A549 (cell line): Measurements from ENCODE around the gene ANKS1B. TPM values are rescaled to one million over a fixed set of nuclear protein-coding genes. Genes with fewer than 3 reads are reported as not detected.

ENCODE experiments used
- ATAC-seq, 2 experiments: fragments of 200-7000 bp in 1 of 2; fragments of >200 bp in 1 of 2; cut with Nextera tagmentation in 1 of 2; cut with Tn5 transposase in 1 of 2; 3 replicates each; pipeline versions ENCODE4 v1.8.0 to v1.9.1; 2018 to 2020; ENCODE audit warnings: mild to moderate bottlenecking in 1 of 2, moderate library complexity in 1 of 2
- CTCF ChIA-PET: fragments of 300-600 bp; sonication (Branson Sonifier 250); formaldehyde crosslinking; extraction: SDS; loops from one replicate; lab custom pipeline; 2021; ENCODE audit warnings: antibody characterized with exemption, inconsistent platforms; lab: Yijun Ruan, JAX
- POLR2A ChIA-PET: fragments of 350-600 bp; formaldehyde crosslinking; extraction: SDS; loops from one replicate; lab custom pipeline; 2021; ENCODE audit warnings: antibody characterized with exemption, inconsistent platforms; lab: Yijun Ruan, JAX
- DNase-seq, 2 experiments: peaks; one replicate each; pipeline versions ENCODE4 v3.0.0 to v3.0.0-alpha.2; 2011 to 2016; ENCODE audit warnings: low read depth in 1 of 2, low spot score in 1 of 2
- FAIRE-seq: peaks from 2 replicates; lab custom pipeline; 2011; peaks lifted over from hg19 to GRCh38; lab: Jason Lieb, UNC
- H3K27ac ChIP-seq, 2 experiments: fragments of >200 bp; sonication (Bioruptor Twin); formaldehyde crosslinking; 3 replicates each; pipeline ENCODE4 v1.5.1; 2016 to 2017
- H3K4me1 ChIP-seq: fragments of >200 bp; sonication (Bioruptor Twin); formaldehyde crosslinking; 3 replicates; pipeline ENCODE4 v1.6.1; 2016
- H3K4me2 ChIP-seq: fragments of >200 bp; sonication (Bioruptor Twin); formaldehyde crosslinking; 3 replicates; pipeline ENCODE4 v1.6.1; 2016
- H3K4me3 ChIP-seq: fragments of >200 bp; sonication (Bioruptor Twin); formaldehyde crosslinking; 3 replicates; pipeline ENCODE4 v1.5.1; 2016
- H3K9me3 ChIP-seq: fragments of >200 bp; sonication (Bioruptor Twin); formaldehyde crosslinking; 3 replicates; pipeline ENCODE4 v1.6.1; 2016
- BCL3 ChIP-seq: fragments of >200 bp; sonication (Bioruptor Twin); formaldehyde crosslinking; IDR thresholded peaks from 3 replicates; pipeline ENCODE4 v1.6.1; 2016
- BHLHE40 ChIP-seq: IDR thresholded peaks from 2 replicates; pipeline ENCODE4 v1.6.1; 2012; ENCODE audit warnings: low read depth, low read length, inconsistent platforms
- CBX2 ChIP-seq: fragments of 200-600 bp; sonication (generic); IDR thresholded peaks from 2 replicates; pipeline ENCODE4 v1.6.1; 2016; ENCODE audit warnings: low read depth, mild to moderate bottlenecking, borderline replicate concordance
- CEBPB ChIP-seq, 2 experiments: fragments of >200 bp in 1 of 2; sonication (Bioruptor Twin) in 1 of 2; formaldehyde crosslinking in 1 of 2; IDR thresholded peaks; 2 replicates each; pipeline ENCODE4 v1.6.1; 2012 to 2016
- CHD4 ChIP-seq: fragments of 200-600 bp; sonication (generic); IDR thresholded peaks from 2 replicates; pipeline ENCODE4 v1.6.1; 2016; ENCODE audit warnings: antibody characterized with exemption, mild to moderate bottlenecking, borderline replicate concordance
- CTCF ChIP-seq: fragments of >200 bp; sonication (Bioruptor Twin); formaldehyde crosslinking; IDR thresholded peaks from 3 replicates; pipeline ENCODE4 v1.5.1; 2016
- E2F6 ChIP-seq: IDR thresholded peaks from 2 replicates; pipeline ENCODE4 v1.6.1; 2012; ENCODE audit warnings: low read depth, borderline replicate concordance
- EHF ChIP-seq: fragments of 250-450 bp; sonication (Bioruptor Pico); IDR thresholded peaks from 2 replicates; pipeline ENCODE4 v1.5.0; 2020; ENCODE audit warnings: mild to moderate bottlenecking
- EHMT2 ChIP-seq: fragments of 200-600 bp; sonication (generic); IDR thresholded peaks from 2 replicates; pipeline ENCODE4 v1.6.1; 2016; ENCODE audit warnings: antibody characterized with exemption, low read depth, mild to moderate bottlenecking, moderate library complexity
- ELK1 ChIP-seq: fragments of 150-350 bp; IDR thresholded peaks from 2 replicates; pipeline ENCODE4 v1.6.1; 2014; ENCODE audit warnings: low read depth, mild to moderate bottlenecking, low read length
- EP300 ChIP-seq, 2 experiments: fragments of >200 bp; sonication (Bioruptor Twin); formaldehyde crosslinking; IDR thresholded peaks; 2 replicates in 1 of 2; 3 replicates in 1 of 2; pipeline ENCODE4 v1.6.1; 2016 to 2017
- ESRRA ChIP-seq: fragments of 150-350 bp; IDR thresholded peaks from 2 replicates; pipeline ENCODE4 v1.6.1; 2014; ENCODE audit warnings: mild to moderate bottlenecking, low read length, borderline replicate concordance
- FOSB ChIP-seq: fragments of 250-450 bp; sonication (Bioruptor Pico); IDR thresholded peaks from 2 replicates; pipeline ENCODE4 v1.5.0; 2020; ENCODE audit warnings: mild to moderate bottlenecking, moderate library complexity
- GATA3 ChIP-seq: IDR thresholded peaks from 2 replicates; pipeline ENCODE4 v1.6.1; 2012; ENCODE audit warnings: borderline replicate concordance
- HDAC2 ChIP-seq: fragments of 200-600 bp; sonication (generic); IDR thresholded peaks from 2 replicates; pipeline ENCODE4 v1.6.1; 2016
- HES2 ChIP-seq: fragments of >200 bp; sonication (Bioruptor Twin); formaldehyde crosslinking; IDR thresholded peaks from 2 replicates; pipeline ENCODE4 v1.6.1; 2016
- HEYL ChIP-seq: fragments of 250-450 bp; sonication (Bioruptor Pico); IDR thresholded peaks from 2 replicates; pipeline ENCODE4 v1.8.0; 2021; ENCODE audit warnings: mild to moderate bottlenecking, moderate library complexity
- HOXA7 ChIP-seq: fragments of 250-450 bp; sonication (Bioruptor Pico); IDR thresholded peaks from 2 replicates; pipeline ENCODE4 v1.5.0; 2020; ENCODE audit warnings: mild to moderate bottlenecking, moderate library complexity
- HOXB5 ChIP-seq: fragments of 250-450 bp; sonication (Bioruptor Pico); IDR thresholded peaks from 2 replicates; pipeline ENCODE4 v1.5.0; 2020; ENCODE audit warnings: mild to moderate bottlenecking, moderate library complexity
- JUN ChIP-seq, 2 experiments: fragments of >200 bp; sonication (Bioruptor Twin); formaldehyde crosslinking; IDR thresholded peaks; 2 replicates in 1 of 2; 3 replicates in 1 of 2; pipeline ENCODE4 v1.6.1; 2016 to 2017
- KDM1A ChIP-seq: fragments of 200-600 bp; sonication (generic); IDR thresholded peaks from 2 replicates; pipeline ENCODE4 v1.6.1; 2016; ENCODE audit warnings: low read depth, mild to moderate bottlenecking
- MAFK ChIP-seq: fragments of 450-650 bp; IDR thresholded peaks from 2 replicates; pipeline ENCODE4 v1.6.1; 2014; ENCODE audit not compliant: partially characterized antibody
- MAX ChIP-seq: IDR thresholded peaks from 2 replicates; pipeline ENCODE4 v1.6.1; 2012
- MAZ ChIP-seq: fragments of 150-350 bp; IDR thresholded peaks from 2 replicates; pipeline ENCODE4 v1.6.1; 2014; ENCODE audit warnings: antibody characterized with exemption, low read depth, low read length, borderline replicate concordance
- NR3C1 ChIP-seq: fragments of >200 bp; sonication (Bioruptor Twin); formaldehyde crosslinking; IDR thresholded peaks from 3 replicates; pipeline ENCODE4 v1.6.1; 2017
- POLR2AphosphoS2 ChIP-seq: conservative IDR thresholded peaks from 2 replicates; pipeline ENCODE4 v1.6.1; 2012; ENCODE audit warnings: low read length, improper control_type of control experiment, inconsistent platforms
- RAD21 ChIP-seq, 2 experiments: fragments of >200 bp in 1 of 2; sonication (Bioruptor Twin) in 1 of 2; formaldehyde crosslinking in 1 of 2; IDR thresholded peaks in 1 of 2; conservative IDR thresholded peaks in 1 of 2; 2 replicates in 1 of 2; 3 replicates in 1 of 2; pipeline ENCODE4 v1.6.1; 2012 to 2018; ENCODE audit warnings: inconsistent platforms in 1 of 2
- RNF2 ChIP-seq: fragments of 200-600 bp; sonication (generic); IDR thresholded peaks from 2 replicates; pipeline ENCODE4 v1.6.1; 2016; ENCODE audit warnings: low read depth, mild to moderate bottlenecking, antibody characterized with exemption, moderate library complexity, borderline replicate concordance
- SREBF2 ChIP-seq: fragments of 450-650 bp; IDR thresholded peaks from 2 replicates; pipeline ENCODE4 v1.6.1; 2014; ENCODE audit warnings: mild to moderate bottlenecking, moderate library complexity
- TFCP2L1 ChIP-seq: fragments of 250-450 bp; sonication (Bioruptor Pico); IDR thresholded peaks from 2 replicates; pipeline ENCODE4 v1.5.0; 2021; ENCODE audit warnings: mild to moderate bottlenecking
- TP53 ChIP-seq: fragments of 250-450 bp; sonication (Bioruptor Pico); IDR thresholded peaks from 2 replicates; pipeline ENCODE4 v1.5.0; 2021; ENCODE audit warnings: mild to moderate bottlenecking, moderate library complexity
- ZC3H11A ChIP-seq: fragments of 450-650 bp; IDR thresholded peaks from 2 replicates; pipeline ENCODE4 v1.6.1; 2014; ENCODE audit warnings: antibody characterized with exemption, mild to moderate bottlenecking
- ZNF302 ChIP-seq: fragments of 250-450 bp; sonication (Bioruptor Pico); IDR thresholded peaks from 2 replicates; pipeline ENCODE4 v1.9.0; 2021; ENCODE audit warnings: inconsistent platforms, mild to moderate bottlenecking, moderate library complexity
- WGBS: methylation state at CpG from one replicate; pipeline ENCODE4 v1.1.6; 2017; ENCODE audit errors: missing lambda C conversion rate; 5-methylcytosine and 5-hydroxymethylcytosine counted together
- polyA plus RNA-seq, 4 experiments: library from polyadenylated mRNA; depleted of rRNA in 3 of 4; stranded (reverse); fragments of >200 nt; fragmentation: RNase III in 1 of 4; extraction: RNeasy Plus Mini Kit Qiagen cat#74134 plus additional on column Dnase treatment in 1 of 4; gene quantifications; 2 replicates in 3 of 4; 3 replicates in 1 of 4; pipeline ENCODE4 v1.2.3, GENCODE V29; 2011 to 2017

ANKS1B gene
- polyA plus RNA-seq, 2 of the 4 experiments (the other 2 are of a cell fraction) = 1.5 to 2.2 TPM

- WGBS = 6% methylated on average over 2 of the region's 2 CpGs
- TF ChIP-seq RAD21 (conservative IDR thresholded peaks at IDR 0.05 in 1 of 2, IDR thresholded peaks at IDR 0.05 in 1 of 2) (no peak), HEYL (no peak), TFCP2L1 (CRISPR knock-in tag) (no peak)
- DNase-seq = no peak
- Histone ChIP-seq H3K4me3 (no peak overlapping the region), H3K9me3 (no peaks in the 10 kb centered on the region), H3K4me1 (no peaks in the 10 kb centered on the region), H3K4me2 (no peak overlapping the region), H3K27ac (no peak overlapping the region)
- CTCF ChIA-PET = no interaction called here
- POLR2A ChIA-PET = no interaction called here
- no peak for FAIRE-seq
- no peak for ATAC-seq
These were observed 225.3 kb downstream of the ANKS1B start for GRCh38 chr12:99759444-99759843.

- POLR2A ChIA-PET = no interaction called here
- CTCF ChIA-PET = no interaction called here
- DNase-seq (no peak), FAIRE-seq (no peak), ATAC-seq (no peak)
- no peaks in the 10 kb centered on the region for H3K9me3 ChIP-seq
- 22% methylated on average over 3 of the region's 3 CpGs for WGBS
- H3K4me1 ChIP-seq = no peaks in the 10 kb centered on the region
- H3K27ac ChIP-seq = no peak overlapping the region
- no peak overlapping the region for H3K4me3 ChIP-seq
- no peak for TF ChIP-seq TFCP2L1 (CRISPR knock-in tag)
- no peak for TF ChIP-seq EHMT2
- TF ChIP-seq BHLHE40 = no peak
- TF ChIP-seq CEBPB (IDR thresholded peaks at IDR 0.05) = no peak
- no peak for TF ChIP-seq ZNF302 (CRISPR knock-in tag)
- TF ChIP-seq RNF2 = no peak
- no peak for TF ChIP-seq POLR2AphosphoS2
- no peak for TF ChIP-seq ELK1
- no peak for TF ChIP-seq ZC3H11A
- no peak for TF ChIP-seq TP53
- no peak for TF ChIP-seq EP300 (IDR thresholded peaks at IDR 0.05)
- TF ChIP-seq CHD4 = no peak
- TF ChIP-seq HEYL = no peak
- no peak for TF ChIP-seq SREBF2
- no peak for TF ChIP-seq GATA3
- no peak for TF ChIP-seq HDAC2
- no peak for TF ChIP-seq ESRRA
- no peak for TF ChIP-seq MAFK
- TF ChIP-seq MAX = no peak
- no peak for TF ChIP-seq FOSB (CRISPR knock-in tag)
- H3K4me2 ChIP-seq = no peak overlapping the region
These were observed 225.7 kb downstream of the ANKS1B start for GRCh38 chr12:99758997-99759396.

- POLR2A ChIA-PET = no interaction called here
- H3K9me3 ChIP-seq = no peaks in the 10 kb centered on the region
- TF ChIP-seq KDM1A = no peak
- TF ChIP-seq HOXB5 (CRISPR knock-in tag) = no peak
- TF ChIP-seq E2F6 = no peak
- no peak for TF ChIP-seq CTCF
- TF ChIP-seq MAFK = no peak
- TF ChIP-seq CBX2 = no peak
- TF ChIP-seq BCL3 = no peak
- TF ChIP-seq HES2 = no peak
- TF ChIP-seq JUN (IDR thresholded peaks at IDR 0.05) = no peak
- TF ChIP-seq NR3C1 = no peak
- no peak for TF ChIP-seq HOXA7 (CRISPR knock-in tag)
- no peak for TF ChIP-seq MAZ
- TF ChIP-seq EHF (CRISPR knock-in tag) = no peak
- TF ChIP-seq, all 56 proteins: peak for 0
- CTCF ChIA-PET = no interaction called here
- DNase-seq (no peak), FAIRE-seq (no peak), ATAC-seq (no peak)
- Histone ChIP-seq H3K4me1 (no peaks in the 10 kb centered on the region), H3K4me3 (no peak overlapping the region), H3K27ac (no peak overlapping the region), H3K4me2 (no peak overlapping the region)
These were observed 232.0 kb downstream of the ANKS1B start for GRCh38 chr12:99752740-99753139.
